ENCODE results near the gene EBLN1.
A peak's percentile ranks its signal among the peaks of the same experiment; 100 is the strongest.

The EBLN1 gene

DNA sequence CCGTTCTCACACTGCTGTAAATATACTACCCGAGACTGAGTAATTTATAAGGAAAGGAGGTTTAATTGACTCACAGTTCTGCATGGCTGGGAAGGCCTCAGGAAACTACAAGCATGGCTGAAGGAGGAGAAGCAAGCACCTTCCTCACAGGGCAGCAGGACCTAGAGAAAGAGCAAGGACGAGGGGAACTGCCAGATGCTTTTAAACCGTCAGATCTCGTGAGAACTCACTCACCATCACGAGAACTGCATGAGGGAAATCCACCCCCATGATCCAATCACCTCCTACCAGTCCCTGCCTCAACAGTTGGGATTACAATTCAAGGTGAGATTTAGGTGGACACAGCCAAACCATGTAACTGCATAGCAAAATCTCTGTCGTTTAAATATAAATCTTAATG lies at the start of gene EBLN1:
Gene EBLN1, minus strand, starts transcription at position 174 of the 400 bp plus-strand sequence. CDS start 8,032 bp downstream, outside the sequence.
- DNase-seq (ENCODE audit: low read depth) = no peak
- H3K4me3 ChIP-seq (ENCODE audit: low read length) = no peak within 1 kb of the TSS
- TF ChIP-seq, protein P1, sequence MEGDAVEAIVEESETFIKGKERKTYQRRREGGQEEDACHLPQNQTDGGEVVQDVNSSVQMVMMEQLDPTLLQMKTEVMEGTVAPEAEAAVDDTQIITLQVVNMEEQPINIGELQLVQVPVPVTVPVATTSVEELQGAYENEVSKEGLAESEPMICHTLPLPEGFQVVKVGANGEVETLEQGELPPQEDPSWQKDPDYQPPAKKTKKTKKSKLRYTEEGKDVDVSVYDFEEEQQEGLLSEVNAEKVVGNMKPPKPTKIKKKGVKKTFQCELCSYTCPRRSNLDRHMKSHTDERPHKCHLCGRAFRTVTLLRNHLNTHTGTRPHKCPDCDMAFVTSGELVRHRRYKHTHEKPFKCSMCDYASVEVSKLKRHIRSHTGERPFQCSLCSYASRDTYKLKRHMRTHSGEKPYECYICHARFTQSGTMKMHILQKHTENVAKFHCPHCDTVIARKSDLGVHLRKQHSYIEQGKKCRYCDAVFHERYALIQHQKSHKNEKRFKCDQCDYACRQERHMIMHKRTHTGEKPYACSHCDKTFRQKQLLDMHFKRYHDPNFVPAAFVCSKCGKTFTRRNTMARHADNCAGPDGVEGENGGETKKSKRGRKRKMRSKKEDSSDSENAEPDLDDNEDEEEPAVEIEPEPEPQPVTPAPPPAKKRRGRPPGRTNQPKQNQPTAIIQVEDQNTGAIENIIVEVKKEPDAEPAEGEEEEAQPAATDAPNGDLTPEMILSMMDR (conservative IDR thresholded peaks at IDR 0.05; ENCODE audit: low read length) = no peak

DNA sequence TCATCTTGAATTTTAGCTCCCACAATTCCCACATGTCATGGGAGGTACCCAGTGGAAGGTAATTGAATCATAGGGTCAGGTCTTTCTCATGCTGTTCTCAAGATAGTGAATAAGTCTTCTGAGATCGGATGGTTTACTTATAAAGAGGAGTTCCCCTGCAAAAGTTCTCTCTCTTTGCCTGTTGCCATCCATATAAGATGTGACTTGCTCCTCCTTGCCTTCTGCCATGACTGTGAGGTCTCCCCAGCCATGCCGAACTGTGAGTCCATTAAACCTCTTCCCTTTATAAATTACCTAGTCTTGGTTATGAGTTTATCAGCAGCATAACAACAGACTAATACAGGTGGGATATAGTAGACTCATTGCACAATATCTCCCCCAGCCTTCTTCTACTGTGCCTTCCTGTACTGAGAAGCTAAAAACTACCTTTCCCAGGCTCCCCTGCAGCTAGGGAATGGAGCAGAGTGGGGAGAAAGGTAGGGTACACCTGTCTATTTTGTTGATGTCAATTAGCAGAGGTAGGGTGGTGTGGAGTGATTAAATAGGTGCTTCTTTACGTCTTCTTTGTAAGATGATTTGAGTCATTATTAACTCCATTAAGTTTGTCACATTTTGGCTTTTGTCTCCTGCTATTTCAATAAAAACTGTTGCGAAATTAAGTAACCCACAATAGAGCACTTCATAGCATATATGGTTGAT lies 48.2 kb upstream of the EBLN1 start:
- TF ChIP-seq, protein P1 (conservative IDR thresholded peaks at IDR 0.05; ENCODE audit: low read length) = no peak
- DNase-seq (ENCODE audit: low read depth) = no peak
- H3K4me3 ChIP-seq (ENCODE audit: low read length) = no peak overlapping the region

DNA sequence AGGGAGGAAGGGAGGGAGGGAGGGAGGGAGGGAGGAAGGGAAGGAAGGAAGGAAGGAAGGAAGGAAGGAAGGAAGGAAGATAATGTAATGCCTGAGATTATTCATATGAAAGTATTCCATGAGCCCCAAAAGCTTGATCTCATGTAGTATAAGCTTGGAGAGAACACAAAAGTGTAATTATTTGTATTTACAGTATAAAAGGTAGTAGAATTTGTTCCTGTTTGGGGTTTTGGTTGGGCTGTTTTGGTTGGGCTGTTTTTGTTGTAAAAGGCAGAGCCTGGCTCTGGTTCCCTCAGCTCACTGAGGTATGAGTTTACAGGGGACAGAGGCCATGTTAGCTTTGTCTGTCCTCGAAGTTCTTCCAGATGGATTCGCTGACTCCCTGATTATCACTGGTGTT lies 45.3 kb upstream of the EBLN1 start:
- TF ChIP-seq, protein P1 (conservative IDR thresholded peaks at IDR 0.05; ENCODE audit: low read length) = no peak
- H3K4me3 ChIP-seq (ENCODE audit: low read length) = no peak overlapping the region
- DNase-seq (ENCODE audit: low read depth) = no peak

DNA sequence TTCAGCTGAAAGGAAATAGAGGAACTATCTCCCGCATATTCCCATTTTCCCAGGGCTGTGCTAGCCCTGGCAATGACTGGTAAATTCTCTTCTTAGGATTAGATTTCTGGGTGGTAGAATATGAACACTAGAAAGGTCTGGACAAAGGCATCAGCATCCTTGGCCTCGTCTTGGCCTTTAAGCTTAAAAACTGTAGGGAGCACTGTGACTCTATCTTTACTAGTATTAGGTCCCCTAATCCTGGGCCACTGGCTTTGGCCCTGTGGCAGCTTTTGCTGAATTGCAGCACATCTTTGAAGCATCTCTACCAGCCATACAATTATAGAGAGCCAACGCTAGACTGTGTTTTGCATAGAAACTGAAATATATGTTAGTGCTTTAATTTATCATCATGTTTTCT lies 41.5 kb upstream of the EBLN1 start:
- no peak overlapping the region for H3K4me3 ChIP-seq (ENCODE audit: low read length)
- peak; percentile 6 for DNase-seq (ENCODE audit: low read depth)
- TF ChIP-seq, protein P1 (conservative IDR thresholded peaks at IDR 0.05; ENCODE audit: low read length) = peak; percentile 10; the same call in 1 of the 2 replicates

DNA sequence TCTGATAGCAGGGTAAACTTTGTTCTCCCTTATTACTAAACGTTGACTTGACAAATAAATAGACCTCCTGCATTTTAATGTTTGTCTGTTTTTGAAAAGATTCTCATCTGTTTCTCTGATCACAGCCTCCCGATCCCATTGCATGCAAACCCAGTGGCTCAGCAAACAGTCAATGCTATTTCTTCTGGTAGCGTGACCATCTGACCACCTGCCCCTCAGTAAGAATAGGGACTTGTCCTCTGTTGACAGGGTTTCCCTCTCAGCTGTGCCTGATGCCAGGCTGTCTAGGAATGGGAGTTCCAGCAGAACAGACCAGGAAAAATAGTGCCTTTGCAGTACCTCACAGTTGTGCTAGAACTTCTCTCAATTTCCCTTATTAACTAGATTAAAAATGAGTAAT lies 40.7 kb upstream of the EBLN1 start:
- H3K4me3 ChIP-seq (ENCODE audit: low read length) = no peak overlapping the region
- DNase-seq (ENCODE audit: low read depth) = no peak
- TF ChIP-seq, protein P1 (conservative IDR thresholded peaks at IDR 0.05; ENCODE audit: low read length) = no peak

DNA sequence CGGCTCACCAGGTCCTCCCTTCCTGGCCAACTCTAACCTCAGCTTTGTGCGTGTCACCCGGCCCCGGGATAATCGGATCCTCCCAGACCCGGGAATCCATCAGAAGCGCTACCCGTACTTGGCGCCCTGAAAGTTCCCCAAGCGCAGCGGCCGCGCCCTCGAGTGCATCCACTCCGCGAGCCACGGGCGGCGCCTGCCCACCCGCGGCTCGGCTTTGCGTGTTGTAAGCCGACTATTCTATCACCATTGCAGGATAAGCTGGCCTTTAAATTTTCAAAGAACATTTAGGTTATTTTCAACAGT lies 35.7 kb upstream of the EBLN1 start:
- H3K4me3 ChIP-seq (ENCODE audit: low read length) = peak overlapping the region; percentile 63
- TF ChIP-seq, protein P1 (conservative IDR thresholded peaks at IDR 0.05; ENCODE audit: low read length) = no peak
- no peak for DNase-seq (ENCODE audit: low read depth)

DNA sequence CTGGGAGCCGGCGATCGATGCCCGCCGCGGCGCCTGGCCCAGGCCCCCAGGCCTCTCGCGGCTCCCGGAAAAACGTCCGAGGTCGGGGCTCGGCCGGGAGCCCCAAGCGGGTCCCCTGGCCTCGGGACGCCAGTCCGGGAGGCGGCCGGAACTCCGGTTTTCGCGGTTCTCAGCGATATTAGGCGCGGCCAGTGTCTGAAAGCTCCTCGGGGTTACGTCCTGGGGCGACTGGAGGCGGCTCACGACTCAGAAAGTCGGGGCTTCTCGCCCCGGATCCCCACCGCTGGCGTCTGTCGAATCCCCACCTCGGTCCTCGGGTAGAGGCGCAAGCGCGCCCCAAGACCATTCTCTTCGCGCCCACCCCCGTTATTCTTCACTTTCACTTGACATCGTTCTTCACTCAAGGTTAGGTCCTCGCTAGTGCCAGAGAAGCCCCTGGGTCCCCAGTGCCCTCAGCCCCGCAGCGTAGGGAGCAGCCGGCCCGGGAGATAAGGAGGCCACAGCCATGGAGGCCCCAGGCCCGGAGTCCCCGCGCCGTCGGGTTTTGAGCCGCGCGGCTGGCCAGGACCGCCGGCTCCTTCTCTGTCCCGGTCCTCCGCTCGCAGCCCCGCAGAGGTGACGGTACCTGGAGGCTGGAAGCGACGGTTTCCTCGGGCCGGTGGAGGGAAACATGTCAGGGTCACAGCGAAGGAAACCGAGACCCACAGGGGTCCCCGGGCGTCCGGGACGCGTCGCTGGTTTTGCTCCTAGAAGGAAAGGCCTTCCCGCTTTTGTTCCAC lies 35.2 kb upstream of the EBLN1 start:
- H3K4me3 ChIP-seq (ENCODE audit: low read length) = peak overlapping the region; percentile 63
- peak; percentile 31 for DNase-seq (ENCODE audit: low read depth)

More for the DNA sequence above, 35.2 kb upstream of the EBLN1 start:
- TF ChIP-seq, protein P1 (conservative IDR thresholded peaks at IDR 0.05; ENCODE audit: low read length) = no peak
